Psoas muscle (tissue), 8 donors: ENCODE results near the gene TMEM204. TPM values are rescaled to one million over a fixed set of nuclear protein-coding genes. Genes with fewer than 3 reads are reported as not detected.
A peak's percentile ranks its signal among the peaks of the same experiment; 100 is the strongest.

Experiments
- ATAC-seq, 4 donors: fragments of 200-7000 bp; cut with Tn5 transposase; one replicate each; pipeline ENCODE4 v1.9.1; 2020; ENCODE audit warnings: moderate library complexity in 3 of 4, mild to moderate bottlenecking in 2 of 4
- DNase-seq, 2 donors: peaks; one replicate each; pipeline ENCODE4 v3.0.0-alpha.2; 2020
- H3K27ac ChIP-seq: fragments of 200-600 bp; one replicate; pipeline ENCODE4 v1.8.0; 2022
- H3K27me3 ChIP-seq, 3 donors: fragments of 200-600 bp in 1 of 3; one replicate each; pipeline versions ENCODE4 v1.6.1 to v1.8.0; 2013 to 2022; ENCODE audit warnings: low read length in 2 of 3, mild to moderate bottlenecking in 2 of 3, moderate library complexity in 1 of 3; ENCODE audit not compliant: insufficient read depth in 3 of 3
- H3K36me3 ChIP-seq, 2 donors: fragments of 200-600 bp in 1 of 2; one replicate each; pipeline versions ENCODE4 v1.6.1 to v1.8.0; 2013 to 2022; ENCODE audit warnings: low read depth in 1 of 2, mild to moderate bottlenecking in 1 of 2, moderate library complexity in 1 of 2; ENCODE audit not compliant: insufficient read depth in 1 of 2
- H3K4me1 ChIP-seq: fragments of 200-600 bp; one replicate; pipeline ENCODE4 v1.8.0; 2022
- H3K4me3 ChIP-seq: fragments of 200-600 bp; one replicate; pipeline ENCODE4 v1.8.0; 2022; ENCODE audit warnings: mild to moderate bottlenecking
- H3K9me3 ChIP-seq: fragments of 200-600 bp; one replicate; pipeline ENCODE4 v1.8.0; 2022
- CTCF ChIP-seq: fragments of 200-600 bp; IDR thresholded peaks from one replicate; pipeline ENCODE4 v1.8.0; 2022; ENCODE audit warnings: antibody characterized with exemption
- WGBS, 3 donors: extraction: QIAGEN DNeasy Blood & Tissue Kit; methylation state at CpG; one replicate each; pipeline versions ENCODE4 v1.1.6 to v1.1.7; 2013; 5-methylcytosine and 5-hydroxymethylcytosine counted together
- intact Hi-C, 2 donors: fragments of 100-400 bp; cut with DNase I; formaldehyde crosslinking; loops; one replicate each; pipeline versions ENCODE4 v1.11.0 to v1.14.2; 2022
- polyA plus RNA-seq, 3 donors: library from polyadenylated mRNA; stranded (reverse); fragments of 200-250 nt; gene quantifications; one replicate each; pipeline ENCODE4 v1.2.3, GENCODE V29; 2013
- total RNA-seq, 4 donors: library from RNA; stranded (reverse); fragmentation: NEBNext Ultra II Directional in 2 of 4; extraction: Animal tissue kit (Norgen Biotek cat#: 25700) in 2 of 4; gene quantifications; one replicate each; pipeline versions ENCODE4 v1.2.1 to v1.2.4, GENCODE V29; 2021 to 2023
- donor health status: healthy with polysubstance abuse.
- donor health status: DM: no; HTN: no; CAD: no; lungs with moderate emphysema.
- donor health status: Bipolar disorder and iron deficiency.
- donor health status: healthy.
- donor health status: DM: yes; HTN: yes; CAD: no.
- donor health status: DM: no; HTN: no; CAD: no.
- donor health status: DM: no; HTN: no; CAD: no.
- donor health status: DM: yes; HTN: yes; CAD: no.

TMEM204 gene
- total and polyA plus RNA-seq, 7 donors = 7.5 to 22.3 (median 11.8) TPM

GRCh38 chr16:1524366-1524765 lies 9.1 kb upstream of the TMEM204 start:
- H3K4me3 ChIP-seq = no peak overlapping the region
- ATAC-seq (no peak), DNase-seq (no peak)
- 90 to 93% (median 92%) methylated on average over 24 to 26 of the region's 26 CpGs for WGBS, 3 donors
- H3K9me3 ChIP-seq = no peaks in the 10 kb centered on the region
- no peak overlapping the region for H3K27ac ChIP-seq
- H3K4me1 ChIP-seq = no peaks in the 10 kb centered on the region
- no peaks in the 10 kb centered on the region for H3K27me3 ChIP-seq
- H3K36me3 ChIP-seq = peaks cover 0 to 14% of the 10 kb centered on the region in 2 donors
- no peak for TF ChIP-seq CTCF
- intact Hi-C loops = no loop called here

- DNase-seq = no peak
- no peak for ATAC-seq
- 89 to 90% (median 89%) methylated on average over 30 to 44 of the region's 44 CpGs for whole genome bisulfite sequencing, 3 donors
- intact Hi-C loops = no loop called here
- H3K27ac ChIP-seq = no peak overlapping the region
- no peak overlapping the region for H3K4me3 ChIP-seq
- no peaks in the 10 kb centered on the region for H3K4me1 ChIP-seq
- TF ChIP-seq CTCF = no peak
- no peaks in the 10 kb centered on the region for H3K9me3 ChIP-seq
- H3K36me3 ChIP-seq = no peaks in the 10 kb centered on the region
- H3K27me3 ChIP-seq = no peaks in the 10 kb centered on the region
These were observed 7.4 kb upstream of the TMEM204 start for GRCh38 chr16:1525871-1526607.

- Histone ChIP-seq H3K27ac (no peak overlapping the region), H3K4me3 (no peak overlapping the region), H3K9me3 (no peaks in the 10 kb centered on the region), H3K36me3 (no peaks in the 10 kb centered on the region), H3K27me3 (no peaks in the 10 kb centered on the region), H3K4me1 (peaks cover 1% of the 10 kb centered on the region)
- intact Hi-C loops = no loop called here
- WGBS, 3 donors = 82 to 86% (median 83%) methylated on average over 36 to 38 of the region's 38 CpGs
- no peak for TF ChIP-seq CTCF
- ATAC-seq (no peak), DNase-seq (no peak)
These were observed 6.6 kb upstream of the TMEM204 start for GRCh38 chr16:1526608-1527555.

GRCh38 chr16:1527836-1528811 lies 5.3 kb upstream of the TMEM204 start:
- Histone ChIP-seq H3K27me3 (no peaks in the 10 kb centered on the region), H3K4me1 (peaks cover 11% of the 10 kb centered on the region), H3K9me3 (no peaks in the 10 kb centered on the region), H3K4me3 (no peak overlapping the region), H3K27ac (no peak overlapping the region), H3K36me3 (no peaks in the 10 kb centered on the region)
- WGBS, 3 donors = 69 to 74% (median 72%) methylated on average over 40 to 42 of the region's 42 CpGs
- intact Hi-C loops = no loop called here
- DNase-seq (peak; percentile 62 to 75), ATAC-seq (no peak)
- TF ChIP-seq CTCF = no peak
